GM20000 (cell line): Measurements from ENCODE around the gene HABP4.

Source experiments
- DNase-seq: peaks from one replicate; pipeline ENCODE4 v3.0.0; 2012; ENCODE audit warnings: low spot score
- TF ChIP-seq, protein P1 (sequence below): IDR thresholded peaks from 2 replicates; pipeline ENCODE4 v1.5.1; 2012; ENCODE audit warnings: mild to moderate bottlenecking, control low read depth; ENCODE audit errors: extremely low read depth, missing control alignments

Gene HABP4

GRCh38 chr9:96519095-96519494 lies 69.1 kb downstream of the HABP4 start:
- DNase-seq = no peak
- TF ChIP-seq, protein P1, sequence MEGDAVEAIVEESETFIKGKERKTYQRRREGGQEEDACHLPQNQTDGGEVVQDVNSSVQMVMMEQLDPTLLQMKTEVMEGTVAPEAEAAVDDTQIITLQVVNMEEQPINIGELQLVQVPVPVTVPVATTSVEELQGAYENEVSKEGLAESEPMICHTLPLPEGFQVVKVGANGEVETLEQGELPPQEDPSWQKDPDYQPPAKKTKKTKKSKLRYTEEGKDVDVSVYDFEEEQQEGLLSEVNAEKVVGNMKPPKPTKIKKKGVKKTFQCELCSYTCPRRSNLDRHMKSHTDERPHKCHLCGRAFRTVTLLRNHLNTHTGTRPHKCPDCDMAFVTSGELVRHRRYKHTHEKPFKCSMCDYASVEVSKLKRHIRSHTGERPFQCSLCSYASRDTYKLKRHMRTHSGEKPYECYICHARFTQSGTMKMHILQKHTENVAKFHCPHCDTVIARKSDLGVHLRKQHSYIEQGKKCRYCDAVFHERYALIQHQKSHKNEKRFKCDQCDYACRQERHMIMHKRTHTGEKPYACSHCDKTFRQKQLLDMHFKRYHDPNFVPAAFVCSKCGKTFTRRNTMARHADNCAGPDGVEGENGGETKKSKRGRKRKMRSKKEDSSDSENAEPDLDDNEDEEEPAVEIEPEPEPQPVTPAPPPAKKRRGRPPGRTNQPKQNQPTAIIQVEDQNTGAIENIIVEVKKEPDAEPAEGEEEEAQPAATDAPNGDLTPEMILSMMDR = no peak

- TF ChIP-seq, protein P1 = no peak
- no peak for DNase-seq
Measured at GRCh38 chr9:96519787-96520186, 69.8 kb downstream of the HABP4 start.

GRCh38 chr9:96522366-96522765 lies 72.4 kb downstream of the HABP4 start:
- no peak for DNase-seq
- TF ChIP-seq, protein P1 = no peak

DNA sequence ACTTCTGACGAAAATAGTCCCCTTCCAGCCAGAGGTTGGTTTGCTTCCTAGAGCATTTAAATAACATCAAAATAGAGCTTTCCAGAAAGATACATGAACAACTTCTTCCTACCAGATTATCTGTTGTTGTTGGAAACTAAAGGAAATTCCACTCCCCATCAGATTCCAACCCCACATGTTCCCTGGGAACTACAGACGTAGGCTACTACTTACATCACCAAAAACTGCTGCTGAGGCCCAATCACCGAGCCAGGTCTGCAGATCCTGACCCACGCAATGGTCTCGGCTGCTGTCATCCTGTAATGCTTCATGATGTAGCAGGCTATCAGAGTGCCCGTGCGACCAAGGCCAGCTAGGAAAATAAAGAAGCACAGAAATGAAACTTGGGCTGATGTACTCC lies 73.4 kb downstream of the HABP4 start:
- TF ChIP-seq, protein P1 = no peak
- no peak for DNase-seq

DNA sequence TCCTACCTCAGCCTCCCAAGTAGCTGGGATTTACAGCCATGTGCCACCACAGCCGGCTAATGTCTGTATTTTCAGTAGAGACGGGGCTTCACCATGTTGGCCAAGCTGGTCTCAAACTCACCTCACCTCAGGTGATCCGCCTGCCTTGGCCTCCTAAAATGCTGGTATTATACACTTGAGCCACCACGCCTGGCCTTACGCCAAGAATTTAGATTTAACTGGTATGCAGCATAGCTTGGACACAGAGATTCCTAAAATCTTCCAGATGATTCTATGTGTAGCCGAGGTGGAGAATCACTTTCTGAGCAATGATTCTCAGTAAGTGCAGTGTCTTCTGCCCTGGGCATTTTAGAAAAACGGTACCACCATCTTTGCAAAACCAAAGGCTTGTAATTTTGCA lies 74.1 kb downstream of the HABP4 start:
- DNase-seq = no peak
- TF ChIP-seq, protein P1 = no peak

GRCh38 chr9:96524764-96525163 lies 74.8 kb downstream of the HABP4 start:
- DNase-seq = no peak
- TF ChIP-seq, protein P1 = no peak

- DNase-seq = no peak
- TF ChIP-seq, protein P1 = no peak
Measured at GRCh38 chr9:96532173-96532572, 82.2 kb downstream of the HABP4 start.
